Measurements from ENCODE around the gene ISCU.

- peak in 1 of 6 experiments; percentile 15 for TF ChIP-seq CTCF (IDR thresholded peaks at IDR 0.05)
- TF ChIP-seq POLR2A (IDR thresholded peaks at IDR 0.05), result no peak
Observed at GRCh38 chr12:108611884-108612415, 49.6 kb downstream of the ISCU start.

Measured in thyroid gland (tissue), 4 donors.